H4 (cell line): ENCODE measurements around the gene WWC2. TPM values are rescaled to one million over a fixed set of nuclear protein-coding genes. Genes with fewer than 3 reads are reported as not detected.

Experiments
- DNase-seq: peaks from one replicate; pipeline ENCODE4 v3.0.0-alpha.2; 2015; ENCODE audit warnings: low spot score
- total RNA-seq: library from RNA; depleted of rRNA; stranded (reverse); fragments of >200 nt; shearing (Covaris generic); gene quantifications from 2 replicates; pipeline ENCODE4 v1.2.3, GENCODE V29; 2014

The WWC2 gene
- total RNA-seq, 1 experiment from 2014 or later: 10.9 TPM

DNA sequence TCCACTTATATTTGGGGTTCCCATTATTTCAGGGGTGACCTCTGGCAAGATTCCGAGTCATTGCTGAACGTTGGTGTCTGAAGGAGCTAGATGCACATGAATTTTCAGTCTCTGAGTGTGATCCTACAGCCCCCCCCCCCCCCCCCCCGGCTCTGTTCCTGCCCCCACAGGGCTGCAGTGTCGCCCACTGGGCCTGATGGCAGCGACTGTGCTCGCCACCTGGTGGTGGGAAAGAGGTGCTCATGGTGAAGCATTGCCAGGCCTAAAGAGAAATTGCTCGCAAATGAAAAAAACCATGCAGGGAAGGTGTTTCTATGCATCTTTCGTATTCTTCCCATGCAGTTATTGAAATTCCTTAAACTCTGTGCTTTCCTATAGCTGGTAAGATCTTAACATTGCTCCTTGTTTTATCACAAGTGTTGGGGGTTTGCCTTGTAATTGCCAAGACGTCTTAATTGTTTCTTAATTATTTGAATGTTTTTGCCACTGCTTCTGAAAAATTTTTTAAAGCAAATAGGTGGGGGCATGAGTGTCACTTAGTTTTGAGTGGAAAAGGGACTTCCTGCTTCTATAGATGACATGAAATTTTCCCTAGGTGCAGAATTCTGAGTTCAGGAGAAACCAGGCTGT, 157.8 kb downstream of the WWC2 start:
- peak; percentile 54 for DNase-seq

DNA sequence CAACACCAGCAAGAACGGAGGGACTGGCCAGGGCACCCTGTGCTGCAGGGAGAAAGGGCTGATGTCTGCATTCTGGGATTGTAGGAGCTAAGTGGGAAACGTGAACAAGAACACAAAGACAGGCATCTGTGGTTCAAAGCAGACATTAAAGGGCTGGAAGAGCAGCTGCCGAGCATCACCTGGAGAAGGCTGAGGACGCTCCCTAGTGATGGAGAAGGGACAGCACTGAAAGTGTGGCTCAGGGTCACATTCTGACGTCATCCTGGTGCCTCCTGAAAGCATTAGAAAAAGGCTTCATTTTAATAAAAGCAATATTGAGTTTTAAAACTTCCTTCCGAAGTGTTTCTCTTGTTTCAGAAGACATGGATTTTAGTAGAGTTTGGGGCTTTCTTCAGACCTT, 158.8 kb downstream of the WWC2 start:
- DNase-seq: no peak

DNA sequence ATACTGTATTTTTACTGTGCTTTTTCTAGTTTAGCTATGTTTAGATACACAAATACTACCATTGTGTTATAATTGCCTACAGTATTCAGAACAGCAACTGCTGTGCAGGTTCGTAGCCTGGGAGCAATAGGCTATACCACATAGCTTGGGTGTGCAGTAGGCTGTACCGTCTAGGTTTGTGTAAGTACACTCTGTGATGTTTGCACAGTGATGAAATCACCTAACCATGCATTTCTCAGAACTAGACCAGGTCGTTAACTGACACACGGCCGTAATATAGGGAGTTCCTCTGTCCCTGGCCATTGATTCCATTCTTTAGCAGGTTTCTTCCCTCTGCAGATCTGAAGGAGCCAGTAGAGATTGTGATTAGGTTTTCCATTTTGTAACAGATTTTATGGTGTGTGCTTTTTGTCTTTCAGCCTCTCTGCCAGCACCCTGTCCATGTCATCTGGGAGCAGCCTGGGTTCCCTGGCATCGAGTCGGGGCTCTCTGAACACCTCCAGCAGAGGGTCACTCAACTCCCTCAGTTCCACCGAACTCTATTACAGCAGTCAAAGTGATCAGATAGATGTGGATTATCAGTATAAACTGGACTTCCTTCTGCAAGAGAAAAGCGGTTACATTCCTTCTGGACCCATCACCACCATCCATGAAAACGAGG, 161.6 kb downstream of the WWC2 start:
- DNase-seq: no peak

DNA sequence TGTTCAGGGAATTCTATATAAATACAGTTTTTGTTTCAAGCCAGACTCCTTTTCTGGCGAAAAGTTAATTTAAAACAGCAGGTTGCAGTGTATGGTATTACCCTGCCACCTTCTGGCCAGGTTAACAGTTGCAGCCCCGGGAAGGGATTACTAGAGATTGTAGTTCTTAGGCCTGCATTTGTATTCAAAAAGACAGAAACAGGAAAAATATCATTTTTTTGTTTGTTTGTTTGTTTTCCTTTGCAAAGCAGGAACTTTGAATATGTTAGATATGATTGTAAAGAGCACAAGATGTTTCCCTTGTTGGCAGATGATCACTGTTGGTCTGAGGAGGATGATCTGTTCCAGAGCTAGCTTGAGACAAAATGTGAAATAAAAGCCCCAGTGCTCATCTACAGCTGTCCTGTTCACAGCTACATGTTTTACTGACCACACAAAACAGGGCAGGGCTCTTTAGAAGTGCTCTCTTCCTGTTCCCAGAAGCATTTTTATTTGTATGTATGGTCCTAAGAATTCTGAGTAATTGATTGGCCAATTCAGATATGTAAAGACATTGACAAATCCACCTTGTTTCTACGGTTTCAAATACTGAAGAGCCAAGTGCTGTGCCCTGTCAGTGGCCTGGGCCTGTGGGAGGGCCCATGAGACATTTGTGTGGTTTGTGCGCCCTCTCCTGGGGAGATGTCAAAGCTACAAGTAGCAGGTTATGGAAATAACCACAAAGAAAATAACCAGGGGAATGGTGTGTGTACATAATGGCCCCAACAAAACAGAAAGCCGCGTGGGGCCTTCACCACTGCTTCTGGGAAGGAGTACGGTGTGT, 163.1 kb downstream of the WWC2 start:
- peak; percentile 75 for DNase-seq

DNA sequence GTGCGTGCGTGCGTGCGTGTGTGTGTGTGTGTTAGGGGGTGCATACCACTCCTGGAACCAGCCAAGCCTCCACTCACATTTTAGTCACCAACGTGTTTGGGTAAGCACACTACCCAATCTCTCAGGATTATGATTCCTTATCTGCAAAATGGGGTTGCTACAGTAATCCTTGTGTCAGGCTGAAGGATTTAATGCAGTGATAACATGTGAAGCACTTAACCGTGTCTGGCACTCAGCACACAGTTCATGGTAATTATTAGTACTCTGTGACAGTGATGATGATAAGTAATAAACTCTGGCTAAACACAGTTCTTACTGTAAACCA, 163.7 kb downstream of the WWC2 start:
- DNase-seq: no peak

DNA sequence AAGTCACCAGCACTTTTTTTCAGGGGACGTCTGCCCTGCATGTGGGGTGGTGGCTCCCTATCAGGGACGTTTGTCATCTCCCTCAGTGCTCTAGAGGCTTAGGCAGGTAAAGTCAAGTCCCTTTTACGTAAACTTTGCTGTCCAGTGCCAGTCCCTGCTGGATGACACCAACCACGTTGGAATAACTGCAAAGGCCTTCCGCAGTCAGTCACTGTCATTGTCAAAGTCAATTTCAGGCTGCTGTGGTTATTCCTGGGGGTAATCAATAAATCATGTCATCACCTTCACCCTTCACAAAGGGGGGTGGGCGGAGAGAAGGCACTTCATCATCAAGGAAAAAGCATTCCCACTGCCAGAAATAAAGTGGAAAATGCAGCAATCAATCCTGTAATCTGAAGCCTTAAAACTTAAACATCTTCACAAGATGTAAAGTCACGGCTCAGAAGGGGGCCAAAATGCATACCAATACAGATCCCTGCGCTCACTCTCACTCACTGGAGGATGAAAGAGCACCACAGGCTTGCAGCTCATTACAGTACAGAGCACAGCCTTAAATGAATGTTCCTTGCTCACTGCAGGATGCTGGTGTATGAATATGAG, 164.8 kb downstream of the WWC2 start:
- DNase-seq: no peak

DNA sequence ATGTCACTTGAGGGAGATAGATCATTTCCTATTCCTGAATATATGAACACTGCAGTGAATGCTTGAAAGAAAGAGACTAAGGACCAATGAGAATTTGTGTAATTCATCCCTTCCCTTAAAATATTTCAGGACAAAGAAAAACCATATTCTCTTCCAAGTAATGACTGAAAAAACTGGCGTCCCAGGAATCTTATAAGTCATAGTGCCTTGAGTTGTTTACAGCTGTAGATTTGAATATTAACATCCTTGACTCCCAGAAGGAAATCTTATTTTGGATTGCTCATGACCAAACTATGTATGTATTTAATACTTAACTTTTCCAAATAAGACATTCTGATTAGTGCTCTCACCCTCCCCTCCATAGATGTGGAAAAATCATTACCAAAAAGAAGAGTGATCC, 165.6 kb downstream of the WWC2 start:
- DNase-seq: no peak

DNA sequence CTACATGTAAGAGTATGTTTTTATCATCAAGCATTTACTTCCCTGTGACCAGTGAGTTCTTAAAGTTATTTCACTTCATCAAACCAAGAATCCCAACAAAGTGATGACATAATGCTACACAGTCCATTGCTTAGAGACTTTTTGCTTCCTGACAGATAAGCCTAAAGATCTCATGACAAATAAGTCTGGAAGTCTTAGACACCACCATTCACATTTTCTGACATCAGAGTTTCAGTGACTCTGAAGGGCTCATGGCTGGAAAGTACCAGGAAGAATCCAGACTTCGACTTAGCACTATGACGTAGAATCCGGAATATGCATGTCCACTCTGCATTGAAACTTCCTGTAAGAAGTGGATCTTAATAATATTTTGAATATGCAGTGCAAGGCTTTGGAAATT, 167.3 kb downstream of the WWC2 start:
- no peak for DNase-seq

GRCh38 chr4:183268556-183268955, 169.5 kb downstream of the WWC2 start:
- DNase-seq: no peak

DNA sequence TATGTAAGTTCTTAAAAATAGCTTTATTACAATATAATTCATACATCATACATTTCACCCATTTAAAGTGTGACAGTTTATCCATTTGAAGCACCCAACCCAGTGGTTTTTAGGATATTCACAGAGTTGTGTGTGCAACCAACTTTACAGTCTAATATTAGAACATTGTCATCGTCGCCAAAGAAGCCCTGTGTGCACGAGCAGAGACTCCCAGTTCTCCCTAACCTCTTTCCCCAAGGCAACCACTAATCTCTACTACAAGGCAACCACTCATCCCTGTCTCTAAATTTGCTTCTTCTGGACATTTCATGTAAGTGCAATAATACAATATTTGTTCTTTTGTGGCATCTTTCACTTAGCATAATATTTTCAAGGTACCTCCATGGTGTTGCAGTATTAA, 173.3 kb downstream of the WWC2 start:
- DNase-seq: no peak

DNA sequence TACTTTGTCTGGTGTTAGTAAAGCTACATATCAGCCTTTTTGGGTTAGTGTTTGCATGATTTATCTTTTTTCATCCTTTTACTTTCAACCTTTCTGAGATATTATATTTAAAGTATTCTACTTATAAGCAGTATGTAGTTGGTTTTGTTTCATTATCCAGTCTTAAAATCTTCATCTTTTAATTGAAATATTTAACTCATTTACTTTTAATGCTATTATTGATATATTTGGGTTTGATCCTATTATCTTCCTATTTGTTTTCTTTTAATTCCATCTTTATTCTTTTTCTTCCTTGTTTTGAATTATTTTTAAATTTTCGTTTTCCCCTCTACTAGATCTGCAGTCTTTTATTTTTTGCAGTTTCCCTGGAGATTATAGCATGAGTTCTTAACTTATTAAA, 177.0 kb downstream of the WWC2 start:
- no peak for DNase-seq

- DNase-seq: no peak
Observed at GRCh38 chr4:183284258-183284785, 185.3 kb downstream of the WWC2 start.

DNA sequence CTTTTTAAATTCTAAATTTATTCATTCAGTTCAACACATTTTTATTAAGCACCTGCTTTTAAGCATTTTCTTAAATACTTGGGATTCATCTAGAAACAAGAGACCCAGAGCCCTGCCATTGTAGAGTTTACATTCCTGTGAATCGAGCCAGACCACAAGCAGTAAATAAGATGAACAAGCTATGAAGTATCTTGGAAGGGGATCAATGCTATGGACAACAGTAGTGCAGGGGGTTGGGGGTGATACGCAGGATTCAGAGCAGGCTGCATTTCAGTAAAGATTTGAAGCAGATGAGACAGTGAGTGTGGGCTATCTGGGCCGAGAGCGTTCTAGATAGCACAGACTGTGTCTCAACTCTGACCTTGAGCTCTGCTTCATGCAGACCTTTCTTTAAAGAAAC, 185.9 kb downstream of the WWC2 start:
- no peak for DNase-seq

DNA sequence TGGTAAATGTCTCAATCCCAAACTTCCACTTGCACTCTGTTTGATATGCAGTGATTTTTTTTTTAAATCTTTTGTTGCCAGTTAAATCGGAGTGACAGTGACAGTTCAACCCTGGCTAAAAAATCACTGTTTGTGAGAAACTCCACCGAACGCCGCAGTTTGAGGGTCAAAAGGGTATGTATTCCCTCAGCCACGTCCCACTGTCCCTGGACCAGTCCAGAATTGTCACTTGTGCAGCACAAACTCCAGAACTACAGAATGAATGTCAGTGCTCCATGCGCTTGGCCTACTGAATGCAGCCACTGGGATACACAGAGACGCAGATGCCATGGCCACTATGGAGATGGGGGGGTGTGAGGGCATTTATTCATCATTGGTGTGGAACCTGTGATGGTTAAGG, 186.8 kb downstream of the WWC2 start:
- DNase-seq: no peak

DNA sequence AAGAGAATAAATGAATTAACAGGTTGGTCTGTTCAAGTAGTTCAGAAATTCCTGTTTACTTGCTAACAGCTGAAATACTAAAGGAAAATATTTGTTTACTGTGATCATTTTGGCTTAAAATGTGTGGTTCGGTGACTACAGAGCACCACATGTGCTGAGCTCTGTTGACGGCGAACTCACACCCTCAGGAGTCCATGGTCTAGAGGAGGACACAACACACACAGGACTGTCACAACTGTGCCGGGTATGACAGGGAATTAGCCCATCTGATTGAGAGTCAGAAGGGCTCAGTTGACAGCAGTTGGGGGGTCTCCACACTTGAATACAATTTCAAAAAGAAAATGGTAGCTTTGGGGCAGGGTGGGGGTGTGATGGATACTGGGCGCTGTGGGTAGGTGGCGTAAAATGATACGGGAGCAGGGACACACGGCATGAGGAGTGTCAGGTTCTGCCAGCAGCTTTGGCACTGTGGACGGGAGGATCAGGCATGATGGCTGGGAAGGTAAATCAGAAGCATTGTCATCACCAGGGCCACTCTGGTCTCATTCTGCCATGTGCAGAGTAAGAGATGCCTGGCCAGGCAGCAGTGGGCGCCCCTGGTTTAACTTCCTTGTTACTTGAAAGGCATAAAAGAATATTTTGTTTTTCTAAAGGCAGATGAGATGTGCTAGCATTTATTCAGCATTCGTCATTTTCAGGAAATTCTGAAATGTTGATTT, 187.7 kb downstream of the WWC2 start:
- no peak for DNase-seq

- no peak for DNase-seq
Observed at GRCh38 chr4:183287309-183287659, 188.2 kb downstream of the WWC2 start.

DNA sequence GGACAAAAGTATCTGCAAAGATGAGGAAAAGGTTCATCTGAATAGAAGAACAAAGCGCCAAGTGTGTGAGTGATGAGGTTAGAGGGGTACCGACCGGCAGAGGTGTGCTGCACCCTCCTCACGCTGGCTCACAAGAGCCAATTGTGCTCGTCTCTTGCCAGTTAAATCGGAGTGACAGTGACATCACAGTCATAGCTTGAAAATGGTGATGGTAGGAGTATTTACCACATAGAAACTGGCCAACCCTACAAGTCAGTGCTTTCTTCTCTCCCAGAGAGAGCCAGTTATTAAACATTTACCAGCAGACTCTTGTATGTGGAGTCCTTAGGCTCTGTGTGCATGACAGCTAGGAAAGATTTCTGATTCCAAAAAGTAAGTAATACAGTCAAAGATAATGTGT, 188.6 kb downstream of the WWC2 start:
- no peak for DNase-seq

DNA sequence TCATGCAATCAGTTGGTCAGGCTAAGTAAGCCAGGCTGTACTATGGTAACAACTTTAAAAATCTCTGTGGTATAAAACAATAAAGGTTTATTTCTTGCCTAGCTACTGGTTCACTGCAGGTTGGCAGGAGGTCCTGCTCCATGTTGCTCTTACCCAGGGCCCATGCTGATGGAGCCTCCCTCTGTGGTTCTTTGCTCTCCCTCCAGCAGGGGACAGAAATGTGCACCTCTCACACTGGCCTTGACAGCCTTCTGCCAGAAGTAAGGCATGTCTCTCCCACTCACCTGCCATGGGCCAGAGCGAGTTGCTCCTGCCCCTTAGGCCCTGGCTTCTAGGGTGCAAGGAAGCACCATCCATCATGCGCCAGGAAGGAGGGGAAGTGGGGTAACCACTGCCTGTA, 189.9 kb downstream of the WWC2 start:
- no peak for DNase-seq

- DNase-seq: peak; percentile 11
Observed at GRCh38 chr4:183289688-183290087, 190.6 kb downstream of the WWC2 start.

DNA sequence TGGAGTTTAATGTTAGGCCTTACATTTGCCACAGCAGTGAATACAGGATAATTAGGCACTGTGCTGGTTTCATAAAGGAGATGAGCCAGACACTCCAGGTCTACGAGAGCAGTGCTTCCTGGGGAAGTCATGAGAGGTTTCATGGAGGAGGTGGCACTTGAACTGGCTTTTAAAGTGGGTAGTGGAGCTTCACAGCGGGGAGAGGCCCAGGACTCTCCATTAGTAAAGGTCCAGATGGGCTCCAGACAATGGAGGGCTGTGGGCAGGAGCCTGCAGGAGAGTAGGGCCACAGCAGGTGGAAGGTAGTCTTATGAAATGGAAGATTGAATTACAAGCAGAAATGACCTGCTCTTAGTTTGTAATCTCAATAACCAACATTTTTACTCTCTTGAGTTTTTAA, 192.0 kb downstream of the WWC2 start:
- DNase-seq: no peak

- DNase-seq: no peak
Observed at GRCh38 chr4:183295711-183296110, 196.7 kb downstream of the WWC2 start.

DNA sequence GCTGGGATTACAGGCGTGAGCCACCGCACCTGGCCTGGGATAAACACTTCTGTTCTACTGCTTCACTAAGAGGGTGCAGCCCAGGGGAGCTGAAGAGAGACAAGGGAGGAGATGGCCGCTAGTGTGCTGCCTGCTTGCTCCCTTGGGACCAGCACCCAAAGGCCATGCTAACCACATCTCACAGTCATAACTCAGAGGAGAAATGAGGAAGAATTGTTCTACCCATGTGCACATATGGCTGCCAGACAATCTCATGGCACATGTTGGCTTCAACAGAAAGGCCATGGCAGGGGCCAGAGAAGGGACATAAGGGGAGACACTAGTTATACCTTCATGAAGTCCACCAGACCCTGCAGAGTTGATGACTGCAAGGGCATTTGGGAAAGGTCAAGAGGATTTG, 198.6 kb downstream of the WWC2 start:
- no peak for DNase-seq
